ENCODE data around the gene ZFP3.
"Not testable (repeated sequence)": the region's sequence is repeated elsewhere in the genome, so short reads cannot be mapped to it uniquely, and the experiment has no call there.

Gene ZFP3

DNA sequence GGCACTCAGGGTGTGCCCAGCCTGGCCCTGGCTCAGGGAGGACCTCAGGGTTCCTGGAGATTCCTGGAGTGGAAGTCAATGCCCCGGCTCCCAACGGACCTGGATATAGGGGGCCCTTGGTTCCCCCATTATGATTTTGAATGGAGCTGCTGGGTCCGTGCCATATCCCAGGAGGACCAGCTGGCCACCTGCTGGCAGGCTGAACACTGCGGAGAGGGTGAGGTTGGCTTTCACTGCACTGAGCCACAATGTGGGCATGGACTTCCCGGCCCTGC lies 61.1 kb downstream of the ZFP3 start:
- DNase-seq, result no peak

DNA sequence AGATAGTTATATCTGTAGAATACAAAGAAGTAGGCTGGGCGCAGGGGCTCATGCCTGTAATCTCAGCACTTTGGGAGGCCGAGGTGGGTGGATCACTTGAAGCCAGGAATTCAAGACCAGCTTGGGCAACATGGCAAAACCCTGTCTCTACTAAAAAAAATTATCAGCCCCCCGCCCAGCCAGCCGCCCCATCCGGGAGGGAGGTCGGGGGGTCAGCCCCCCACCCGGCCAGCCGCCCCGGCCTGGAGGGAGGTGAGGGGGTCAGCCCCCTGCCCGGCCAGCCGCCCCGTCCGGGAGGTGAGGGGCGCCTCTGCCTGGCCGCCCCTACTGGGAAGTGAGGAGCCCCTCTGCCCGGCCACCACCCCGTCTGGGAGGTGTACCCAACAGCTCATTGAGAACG lies 64.6 kb downstream of the ZFP3 start:
- DNase-seq, result not testable (repeated sequence)
